DMS 273 treated with DMSO at 0.1 percent for 48 hours (cell line): ENCODE results near the gene KIF1A.

Experiments used
- DNase-seq: peaks from one replicate; lab custom pipeline; 2025; lab: John Stamatoyannopoulos, UW

KIF1A gene

DNA sequence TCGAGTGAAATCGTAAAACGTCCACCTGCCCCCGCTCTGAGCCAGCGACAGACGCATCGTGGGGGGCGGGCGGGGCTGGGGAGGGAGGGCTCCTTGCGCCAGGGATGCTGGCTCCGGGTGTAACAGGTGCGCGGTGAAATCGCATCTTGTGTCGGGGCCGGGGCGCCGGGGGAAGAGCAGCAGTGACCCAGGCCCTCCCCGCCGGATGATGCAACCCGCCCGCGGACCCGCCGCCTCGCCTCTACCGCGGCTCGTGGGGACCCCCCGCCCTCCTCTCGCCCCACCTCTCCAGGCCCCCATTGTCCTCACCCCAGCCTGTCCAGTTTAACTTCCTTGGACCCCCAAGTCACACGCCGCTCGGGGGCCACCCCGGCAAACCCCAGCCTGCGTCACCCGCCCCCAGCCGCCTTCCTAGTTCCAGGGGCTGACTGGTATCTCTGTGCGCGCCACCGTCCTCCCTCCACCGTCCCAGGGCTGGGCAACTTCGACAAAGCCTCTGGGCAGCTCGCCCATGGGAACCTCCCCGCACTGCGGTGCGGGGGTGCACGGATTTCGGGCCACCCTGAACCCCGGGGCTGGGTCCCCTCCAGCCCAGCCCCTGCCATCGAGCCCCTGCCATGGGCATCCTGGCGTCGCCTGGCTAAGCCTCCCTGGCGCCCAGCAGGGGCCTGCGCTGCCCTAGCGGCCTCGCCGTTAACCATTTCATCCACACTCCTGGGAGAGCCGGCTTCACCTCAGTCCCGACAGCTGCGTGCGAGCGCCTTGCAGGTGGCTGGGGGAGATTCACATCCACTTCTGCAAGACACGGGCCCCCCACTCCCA is 799 bp upstream of the KIF1A start:
- no peak for DNase-seq

GRCh38 chr2:240819126-240819857 is 727 bp downstream of the KIF1A start:
- no peak for DNase-seq

GRCh38 chr2:240818293-240819125 is 1.5 kb downstream of the KIF1A start:
- no peak for DNase-seq

DNA sequence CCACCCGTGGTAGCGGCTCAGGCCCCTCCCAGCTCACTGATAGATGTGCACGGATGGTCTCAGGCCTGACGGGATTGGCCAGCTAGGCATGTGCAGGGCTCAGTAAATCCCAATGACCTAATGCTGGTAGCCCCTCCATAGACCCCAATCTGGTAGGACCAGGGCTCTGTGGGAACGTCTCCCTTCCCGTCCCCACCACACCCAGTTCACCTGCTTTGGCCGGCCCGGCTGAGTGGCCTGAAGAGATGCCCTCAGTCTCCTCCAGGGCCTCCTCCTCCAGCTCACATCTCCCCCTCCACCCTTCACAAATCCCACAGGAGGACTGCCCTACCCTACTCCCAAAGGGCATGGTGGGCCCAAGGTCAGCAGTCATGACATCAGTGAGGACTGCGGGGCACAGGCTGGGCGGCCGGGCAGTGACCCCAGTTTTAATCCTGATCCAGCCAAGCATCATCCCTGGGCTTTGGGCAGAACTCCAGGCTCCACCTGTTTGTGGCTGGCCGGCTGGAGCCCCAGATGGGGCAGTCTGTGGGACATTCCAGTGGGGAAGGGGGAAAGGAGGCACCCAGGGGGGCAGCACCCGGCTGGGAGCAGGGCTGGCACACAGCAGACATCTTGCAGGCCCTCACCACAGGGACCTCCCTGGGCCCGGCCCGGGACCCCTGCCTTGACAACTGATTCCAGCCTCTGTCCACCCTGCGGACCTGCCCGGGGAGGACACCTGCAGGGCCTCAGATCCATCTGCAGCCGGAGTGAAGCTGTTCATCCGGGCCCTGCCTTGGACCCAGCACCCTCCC is 2.3 kb downstream of the KIF1A start:
- no peak for DNase-seq

DNA sequence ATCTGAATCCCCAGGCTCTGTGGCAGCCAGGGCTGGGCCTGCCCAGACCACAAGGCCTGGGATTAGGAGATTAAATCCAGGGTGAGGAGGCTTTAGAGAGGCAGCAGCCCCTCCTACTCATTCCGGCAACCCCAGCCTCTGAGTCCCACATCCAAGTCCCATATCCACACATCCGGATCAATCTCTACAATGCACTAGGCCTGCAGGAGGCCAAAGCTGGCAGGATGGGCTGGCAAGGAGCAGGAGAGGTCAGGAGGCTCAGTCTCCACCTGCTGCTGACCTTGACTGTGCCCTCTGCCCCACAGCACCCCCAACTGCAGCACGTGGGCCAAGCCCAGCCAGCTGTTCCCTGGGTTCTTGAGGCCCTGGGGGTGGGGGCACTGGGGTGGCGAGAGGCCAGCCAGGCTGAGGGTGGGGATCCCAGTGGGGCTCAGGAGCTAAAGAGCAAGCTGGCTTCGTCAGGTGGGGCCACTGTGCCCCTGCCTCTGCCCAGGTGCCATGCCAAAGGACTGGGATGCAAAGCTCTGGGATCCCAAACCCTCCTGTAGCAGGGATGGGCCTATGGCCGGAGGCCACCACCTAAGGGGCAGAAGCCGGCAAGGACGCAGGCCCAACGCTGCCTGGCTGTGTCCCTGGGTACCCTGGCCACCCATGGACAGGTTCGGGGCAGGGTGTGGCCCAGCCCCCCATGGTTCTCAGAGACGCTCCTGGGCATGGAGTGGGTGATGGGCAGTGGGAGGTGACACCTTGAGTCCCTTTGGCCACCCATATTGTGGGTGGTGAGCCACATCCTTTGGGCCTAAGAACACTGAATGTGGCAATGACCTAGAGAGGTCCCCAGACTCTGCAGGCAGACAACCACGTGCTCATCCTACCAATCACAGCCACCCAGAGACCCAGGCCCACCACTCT is 3.2 kb downstream of the KIF1A start:
- DNase-seq: no peak

DNA sequence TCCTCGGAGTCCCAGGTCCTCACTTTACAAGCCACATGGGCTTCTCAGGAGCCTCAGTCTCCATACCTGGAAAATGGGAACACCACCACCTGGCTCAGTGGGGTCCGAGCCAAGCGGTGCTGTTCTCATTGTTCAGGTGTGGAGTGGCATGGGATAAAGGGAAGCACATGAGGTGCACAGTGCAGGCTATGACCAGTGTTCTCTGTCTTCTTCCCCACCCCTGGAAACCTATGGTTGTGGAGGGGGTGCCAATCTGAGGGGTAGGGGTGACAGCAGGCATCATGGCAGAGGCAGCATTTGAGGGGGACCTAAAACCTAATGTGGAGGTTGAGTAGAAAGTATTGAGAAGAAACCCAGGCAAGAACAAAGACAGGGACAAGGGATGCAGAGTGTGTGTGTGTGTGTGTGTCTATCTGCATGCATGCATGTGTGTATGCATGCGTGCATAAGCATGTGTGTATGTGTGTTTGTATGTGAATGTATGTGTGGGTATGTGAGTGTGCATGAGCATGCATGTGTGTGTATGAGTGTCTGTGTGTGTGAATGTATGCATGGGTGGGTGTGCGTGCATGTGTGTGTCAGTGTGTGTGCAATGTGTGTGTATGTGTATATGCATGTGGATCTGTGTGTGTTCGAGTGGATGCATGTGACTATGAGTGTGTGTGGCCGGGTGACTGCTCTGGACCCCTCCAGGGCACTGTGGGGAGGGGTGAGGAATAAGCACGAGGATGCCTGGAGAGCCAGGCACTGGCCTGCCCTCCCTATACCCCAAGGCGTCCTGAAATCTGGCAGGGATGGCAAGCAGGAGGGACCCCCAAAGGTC is 4.0 kb downstream of the KIF1A start:
- no peak for DNase-seq

- DNase-seq: no peak
Observed at GRCh38 chr2:240814946-240815760, 4.9 kb downstream of the KIF1A start.

GRCh38 chr2:240814280-240814679 is 5.7 kb downstream of the KIF1A start:
- DNase-seq: no peak

GRCh38 chr2:240813231-240813921 is 6.6 kb downstream of the KIF1A start:
- no peak for DNase-seq

DNA sequence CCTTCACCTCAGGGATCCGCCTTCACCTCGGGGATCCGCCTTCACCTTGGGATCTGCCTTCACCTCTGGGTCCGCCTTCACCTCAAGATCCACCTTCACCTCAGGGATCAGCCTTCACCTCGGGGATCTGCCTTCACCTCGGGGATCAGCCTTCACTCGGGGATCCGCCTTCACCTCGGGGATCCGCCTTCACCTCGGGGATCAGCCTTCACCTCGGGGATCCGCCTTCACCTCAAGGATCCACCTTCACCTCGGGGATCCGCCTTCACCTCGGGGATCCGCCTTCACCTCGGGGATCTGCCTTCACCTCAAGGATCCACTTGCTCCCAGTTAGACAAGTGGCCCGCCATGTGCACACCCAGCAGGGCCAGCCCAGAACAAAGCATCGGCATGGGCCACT is 7.3 kb downstream of the KIF1A start:
- DNase-seq: no peak

GRCh38 chr2:240812301-240812680 is 7.7 kb downstream of the KIF1A start:
- DNase-seq: no peak

DNA sequence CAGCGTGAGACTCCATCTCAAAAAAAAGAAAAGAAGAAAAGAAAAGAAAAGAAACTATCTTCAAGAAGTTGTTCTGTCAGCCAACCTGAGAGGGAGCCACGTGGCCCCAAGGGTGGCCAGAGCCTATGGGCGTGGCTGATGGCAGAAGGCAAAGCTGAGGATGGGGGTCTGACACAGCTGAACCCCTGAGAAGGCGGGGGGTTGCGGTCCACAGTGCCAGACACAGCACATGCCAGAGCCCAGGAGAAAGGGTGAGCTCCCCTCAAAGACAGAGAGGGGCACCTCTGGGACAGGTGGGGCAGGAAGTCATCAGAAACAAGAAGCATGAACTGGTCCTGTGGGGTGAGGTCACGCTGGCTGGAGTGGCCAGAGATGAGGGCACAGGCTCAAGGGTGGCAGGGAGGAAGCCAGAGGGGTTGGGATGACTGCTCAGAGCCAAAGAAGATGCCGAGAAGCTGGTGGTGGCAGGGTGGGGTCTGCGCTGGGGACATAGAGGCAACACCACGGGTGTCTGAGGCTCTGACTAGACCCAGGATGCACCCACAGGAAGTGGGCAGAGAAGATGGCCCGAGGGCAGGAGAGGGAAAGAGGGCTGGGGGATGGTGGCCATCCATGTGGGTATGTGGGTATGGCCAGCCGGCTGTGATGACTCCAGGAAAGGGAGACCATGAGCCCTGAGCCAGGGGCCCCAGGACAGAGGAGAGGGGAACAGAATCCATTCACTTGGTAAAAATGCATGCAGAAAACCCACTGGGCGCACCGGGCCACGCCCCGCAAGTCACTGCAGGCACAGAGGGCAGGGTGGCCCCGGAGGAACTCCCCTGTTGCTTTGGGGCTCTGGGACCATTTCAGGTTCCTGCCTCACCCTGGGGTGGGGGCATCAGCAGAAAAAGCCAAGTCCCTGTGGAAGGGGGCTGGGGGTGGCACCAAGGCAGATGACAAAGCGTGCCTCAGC is 8.4 kb downstream of the KIF1A start:
- no peak for DNase-seq

DNA sequence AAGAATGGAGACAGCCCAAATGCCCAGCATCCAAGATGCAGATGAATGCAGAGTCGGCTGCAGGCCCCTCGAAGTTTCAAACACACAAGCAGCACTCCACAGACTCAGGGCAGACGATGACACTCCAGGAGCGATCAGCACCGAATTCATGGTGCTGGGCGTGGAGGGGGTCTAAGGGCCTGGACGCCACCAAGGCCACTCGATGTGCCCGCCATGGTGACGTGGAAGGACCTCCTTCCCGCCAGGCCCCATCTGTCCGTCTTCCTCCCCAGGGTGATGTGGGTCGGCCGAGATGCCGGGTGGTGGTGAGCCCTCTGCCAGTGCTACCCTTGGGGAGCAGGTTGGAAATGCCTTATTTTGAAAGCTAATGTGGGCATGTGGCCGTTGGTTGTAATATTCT is 9.4 kb downstream of the KIF1A start:
- DNase-seq: no peak

GRCh38 chr2:240810199-240810598 is 9.8 kb downstream of the KIF1A start:
- DNase-seq: no peak

DNA sequence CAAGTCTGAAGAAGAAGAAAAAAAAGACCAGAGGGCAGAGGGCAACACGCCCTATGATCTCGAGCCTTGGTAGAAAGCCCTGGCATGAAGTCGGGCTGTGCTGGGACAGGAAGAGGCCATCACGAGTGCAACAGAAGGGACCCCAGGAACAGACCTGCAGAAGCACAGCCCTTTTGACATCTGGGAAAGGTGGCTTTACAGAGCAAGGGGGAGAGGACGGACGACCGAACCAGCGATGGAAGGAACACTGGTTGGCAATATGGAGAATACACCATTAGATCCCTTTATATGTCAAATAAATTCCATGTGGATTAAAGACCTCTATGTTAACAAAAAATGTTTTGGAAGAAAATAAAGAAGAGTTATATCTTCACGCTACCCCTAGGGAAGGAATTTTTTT is 10.7 kb downstream of the KIF1A start:
- no peak for DNase-seq

DNA sequence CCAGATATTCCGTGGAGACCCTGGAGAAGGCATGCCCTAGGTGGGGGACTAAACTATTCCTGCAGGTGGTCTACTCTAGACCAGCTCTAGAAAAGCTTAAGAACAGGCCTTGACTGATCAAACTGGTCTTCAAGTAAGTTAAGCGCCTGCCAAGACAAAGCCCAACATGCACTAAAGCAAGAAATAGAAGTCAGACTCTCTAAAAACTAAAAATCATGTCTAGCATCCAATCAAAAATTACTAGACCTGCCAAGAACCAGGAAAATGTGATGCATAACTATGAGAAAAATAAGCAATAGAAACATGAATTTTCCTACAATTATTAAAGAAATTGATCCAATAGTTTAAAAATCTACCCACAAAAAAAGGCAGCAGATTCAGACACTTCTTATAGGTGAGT is 13.6 kb downstream of the KIF1A start:
- no peak for DNase-seq

- no peak for DNase-seq
Observed at GRCh38 chr2:240806006-240806405, 14.0 kb downstream of the KIF1A start.
